HG03520 (cell line): ENCODE data around the gene IFNL1.
"Not testable (repeated sequence)": the region's sequence is repeated elsewhere in the genome, so short reads cannot be mapped to it uniquely, and the experiment has no call there.

Source experiments
- ATAC-seq: cut with Tn5 transposase; IDR thresholded peaks from one replicate; pipeline ENCODE4 v1.9.1; 2021; ENCODE audit warnings: mild to moderate bottlenecking, moderate library complexity; ENCODE audit not compliant: unreplicated experiment

Gene IFNL1

DNA sequence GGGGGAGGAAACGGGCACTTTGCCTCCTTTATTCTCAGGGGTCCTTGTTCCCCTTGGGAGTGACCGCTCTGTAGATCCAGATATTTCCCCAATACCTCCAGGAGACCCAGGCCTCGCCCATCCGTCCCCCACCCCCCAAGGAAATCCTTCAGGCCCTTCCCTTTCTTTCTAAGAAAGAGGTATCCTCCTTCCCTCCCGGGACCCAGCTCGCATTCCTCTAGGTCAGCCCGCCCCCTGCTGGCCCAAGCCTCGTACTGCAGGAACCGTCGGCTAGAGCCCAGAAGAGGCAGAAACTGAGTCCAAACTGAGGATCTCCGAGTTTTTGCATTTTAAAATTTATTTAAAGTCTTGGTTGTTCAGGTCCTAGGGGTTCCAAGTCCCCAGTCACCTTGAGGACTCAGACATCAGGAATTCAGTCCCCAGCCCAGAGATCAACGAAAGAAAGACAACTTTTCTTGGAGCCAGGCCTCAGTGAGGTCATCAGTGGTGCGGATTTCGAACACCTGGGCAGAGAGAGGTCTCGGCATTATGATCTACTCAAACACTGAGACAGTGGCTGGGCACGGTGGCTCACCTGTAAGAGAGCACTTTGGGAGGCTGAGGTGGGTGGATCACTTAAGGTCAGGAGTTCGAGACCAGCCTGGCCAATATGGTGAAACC lies 32.0 kb downstream of the IFNL1 start:
- no peak for ATAC-seq

DNA sequence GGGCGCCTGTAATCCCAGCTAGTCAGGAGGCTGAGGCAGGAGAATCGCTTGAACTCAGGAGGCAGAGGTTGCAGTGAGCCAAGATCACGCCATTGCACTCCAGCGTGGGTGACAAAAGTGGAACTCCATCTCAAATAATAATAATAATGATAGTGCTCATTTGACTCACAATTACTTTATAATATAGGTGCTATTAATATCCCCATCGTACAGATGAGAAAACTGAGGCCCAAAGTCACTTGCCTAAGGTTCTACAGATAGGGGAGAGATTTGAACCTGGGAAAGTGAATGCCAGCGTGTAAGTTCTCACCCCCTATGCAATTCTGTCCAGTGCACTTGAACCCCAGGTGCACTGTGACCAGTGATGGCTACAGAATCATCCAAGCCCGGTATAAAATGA lies 33.7 kb downstream of the IFNL1 start:
- no peak for ATAC-seq

DNA sequence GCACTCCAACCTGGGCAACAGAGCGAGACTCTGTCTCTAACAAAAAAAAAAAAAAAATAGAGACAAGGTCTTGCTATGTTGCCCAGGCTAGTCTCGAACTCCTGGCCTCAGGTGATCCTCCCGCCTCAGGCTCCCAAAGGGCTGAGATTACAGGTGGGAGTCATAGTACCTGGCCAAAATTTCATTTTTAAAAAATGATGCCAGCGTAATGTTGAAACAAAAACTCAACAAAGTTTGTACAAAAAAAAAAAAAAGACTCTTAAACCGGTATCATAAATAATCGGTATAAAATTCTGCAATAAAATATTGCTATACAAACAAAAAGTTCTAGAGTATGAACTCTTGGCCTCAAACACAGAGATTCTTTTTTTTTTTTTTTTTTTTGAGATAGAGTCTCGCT lies 36.1 kb downstream of the IFNL1 start:
- no peak for ATAC-seq

GRCh38 chr19:39332738-39333137 lies 36.5 kb downstream of the IFNL1 start:
- not testable (repeated sequence) for ATAC-seq

DNA sequence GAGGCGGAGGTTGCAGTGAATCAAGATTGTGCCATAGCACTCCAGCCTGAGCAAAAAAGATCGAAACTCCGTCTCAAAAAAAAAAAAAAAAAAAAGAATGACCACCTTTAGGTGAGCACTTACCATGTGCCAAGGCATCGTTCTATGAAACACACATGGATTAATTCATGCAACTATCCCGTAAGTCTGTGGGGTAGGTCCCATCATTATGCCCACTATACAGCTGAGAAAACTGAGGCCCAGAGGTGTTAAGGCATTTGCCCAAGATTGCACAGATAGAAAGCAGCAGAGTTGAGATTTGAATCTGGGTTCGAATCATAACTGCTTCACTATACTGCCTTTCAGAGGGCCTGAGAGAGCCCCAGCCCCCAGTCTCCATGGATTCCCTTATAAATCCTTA lies 37.3 kb downstream of the IFNL1 start:
- no peak for ATAC-seq

GRCh38 chr19:39334444-39334976 lies 38.3 kb downstream of the IFNL1 start:
- ATAC-seq = no peak

GRCh38 chr19:39335168-39335548 lies 39.0 kb downstream of the IFNL1 start:
- ATAC-seq = no peak

DNA sequence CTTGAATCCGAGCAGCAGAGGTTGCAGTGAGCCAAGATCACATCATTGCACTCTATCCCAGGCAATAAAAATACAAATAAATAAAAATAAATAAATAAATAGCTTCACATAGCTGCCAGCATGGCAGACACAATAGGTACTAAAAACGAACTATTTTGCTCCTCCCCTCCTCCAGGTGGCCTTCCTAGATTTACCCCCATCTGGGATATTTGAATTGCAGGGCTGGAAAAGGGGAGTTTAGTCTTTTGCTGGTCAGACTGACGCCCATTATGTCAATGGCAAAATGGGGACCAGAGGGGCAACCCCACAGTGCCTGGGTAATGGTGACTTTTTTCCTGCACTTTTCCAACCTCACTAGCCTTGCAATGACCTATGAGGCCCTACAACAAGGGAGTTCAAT lies 40.3 kb downstream of the IFNL1 start:
- ATAC-seq = no peak

GRCh38 chr19:39339674-39340073 lies 43.5 kb downstream of the IFNL1 start:
- no peak for ATAC-seq

DNA sequence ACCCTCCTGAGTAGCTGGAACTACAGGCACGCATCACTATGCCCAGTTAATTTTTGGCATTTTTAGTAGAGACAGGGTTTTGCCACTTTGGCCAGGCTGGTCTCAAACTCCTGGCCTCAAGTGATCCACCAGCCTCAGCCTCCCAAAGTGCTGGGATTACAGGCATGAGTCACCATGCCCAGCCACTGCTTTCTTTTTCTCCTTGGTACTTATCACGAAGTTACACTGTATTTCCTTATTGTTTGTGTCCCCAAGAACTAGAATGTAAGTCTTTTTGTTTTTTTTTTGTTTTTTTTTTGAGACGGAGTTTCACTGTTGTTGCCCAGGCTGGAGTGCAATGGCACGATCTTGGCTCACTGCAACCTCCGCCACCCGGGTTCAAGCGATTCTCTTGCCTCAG lies 43.9 kb downstream of the IFNL1 start:
- ATAC-seq = not testable (repeated sequence)

DNA sequence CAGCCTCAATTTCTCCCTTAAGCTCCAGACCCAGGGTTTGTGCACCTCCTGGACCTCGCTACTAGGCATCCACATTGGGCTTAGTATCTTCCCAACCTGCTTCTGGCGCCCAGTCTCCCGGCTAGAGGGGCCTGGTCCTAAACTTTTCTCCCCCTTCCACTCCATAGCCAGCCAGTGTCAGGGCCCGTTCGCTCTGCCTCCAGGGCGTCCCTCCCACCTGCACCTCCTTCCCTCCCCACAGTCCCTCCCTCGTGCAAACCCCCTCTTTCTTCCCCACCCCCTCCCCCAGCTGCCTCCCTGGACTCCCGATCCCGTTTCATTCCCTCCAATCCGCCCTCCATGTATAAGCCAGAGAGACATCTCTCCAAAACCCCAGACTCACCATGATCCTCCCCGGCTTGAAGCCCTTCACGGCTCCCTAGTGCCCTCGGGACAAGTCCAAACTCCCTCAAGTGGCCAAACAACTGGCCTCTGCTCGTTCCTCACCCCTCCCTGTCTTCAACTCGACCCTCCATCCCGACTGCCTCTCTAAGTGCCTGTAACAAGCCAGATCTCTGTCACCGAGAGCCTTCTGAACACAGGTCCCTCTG lies 45.0 kb downstream of the IFNL1 start:
- ATAC-seq = no peak

GRCh38 chr19:39341719-39342604 lies 45.8 kb downstream of the IFNL1 start, which contains the start of gene SAMD4B:
Gene SAMD4B (plus strand): TSS chr19:39342421. CDS start chr19:39356894, 14,473 bp downstream.
- ATAC-seq = peak; percentile 84

DNA sequence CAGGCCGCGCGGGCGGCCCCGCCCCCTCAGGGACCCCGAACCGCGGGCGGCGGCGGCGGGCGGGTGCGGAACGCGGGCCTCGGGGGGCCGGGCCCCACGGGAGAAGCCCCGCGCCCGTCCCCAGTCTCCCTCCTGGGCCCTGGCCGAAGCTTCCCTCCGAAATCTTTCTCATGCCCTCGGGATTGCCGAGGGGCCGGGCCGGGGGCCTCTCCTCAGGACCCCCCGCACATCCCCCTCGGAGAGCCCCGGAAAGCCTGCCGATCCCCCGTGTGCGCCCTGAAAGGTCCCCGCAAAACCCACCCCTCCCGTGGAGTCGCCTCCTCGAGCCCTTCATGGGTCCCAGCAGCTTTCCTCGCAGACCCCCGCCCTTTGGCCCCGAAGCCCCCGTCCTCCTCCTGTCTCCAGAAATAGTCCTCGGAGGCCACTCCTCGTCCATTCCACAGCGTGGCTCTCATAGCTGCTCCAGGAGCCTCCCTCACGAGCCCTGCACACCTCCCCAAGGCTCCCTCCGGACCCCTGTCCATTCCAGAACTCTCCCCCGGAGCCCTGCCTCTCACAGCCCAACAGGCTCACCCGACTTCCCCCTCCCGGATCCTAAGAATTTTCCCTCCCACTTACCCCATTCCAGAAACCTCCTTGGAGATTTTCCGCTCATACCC lies 46.6 kb downstream of the IFNL1 start:
- no peak for ATAC-seq

DNA sequence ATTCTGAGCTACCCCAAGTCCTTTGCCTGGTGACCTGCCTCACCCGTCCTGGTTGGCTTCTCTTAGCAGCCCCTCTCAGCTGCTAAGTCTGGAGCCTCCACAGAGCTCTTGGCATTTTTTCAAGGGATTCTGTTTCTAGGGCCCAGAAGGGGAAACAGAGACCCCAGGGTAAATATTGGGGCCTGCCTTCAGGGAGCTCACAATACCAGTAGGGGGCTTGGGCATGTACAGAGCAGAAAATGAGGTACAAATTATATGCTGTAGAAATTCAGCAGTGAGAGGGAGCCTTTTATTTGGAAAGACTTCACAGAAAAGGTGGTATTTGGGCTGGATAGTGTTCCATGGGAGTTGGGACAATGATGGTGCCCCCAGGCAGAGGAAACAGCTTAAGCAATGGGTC lies 49.7 kb downstream of the IFNL1 start:
- no peak for ATAC-seq

DNA sequence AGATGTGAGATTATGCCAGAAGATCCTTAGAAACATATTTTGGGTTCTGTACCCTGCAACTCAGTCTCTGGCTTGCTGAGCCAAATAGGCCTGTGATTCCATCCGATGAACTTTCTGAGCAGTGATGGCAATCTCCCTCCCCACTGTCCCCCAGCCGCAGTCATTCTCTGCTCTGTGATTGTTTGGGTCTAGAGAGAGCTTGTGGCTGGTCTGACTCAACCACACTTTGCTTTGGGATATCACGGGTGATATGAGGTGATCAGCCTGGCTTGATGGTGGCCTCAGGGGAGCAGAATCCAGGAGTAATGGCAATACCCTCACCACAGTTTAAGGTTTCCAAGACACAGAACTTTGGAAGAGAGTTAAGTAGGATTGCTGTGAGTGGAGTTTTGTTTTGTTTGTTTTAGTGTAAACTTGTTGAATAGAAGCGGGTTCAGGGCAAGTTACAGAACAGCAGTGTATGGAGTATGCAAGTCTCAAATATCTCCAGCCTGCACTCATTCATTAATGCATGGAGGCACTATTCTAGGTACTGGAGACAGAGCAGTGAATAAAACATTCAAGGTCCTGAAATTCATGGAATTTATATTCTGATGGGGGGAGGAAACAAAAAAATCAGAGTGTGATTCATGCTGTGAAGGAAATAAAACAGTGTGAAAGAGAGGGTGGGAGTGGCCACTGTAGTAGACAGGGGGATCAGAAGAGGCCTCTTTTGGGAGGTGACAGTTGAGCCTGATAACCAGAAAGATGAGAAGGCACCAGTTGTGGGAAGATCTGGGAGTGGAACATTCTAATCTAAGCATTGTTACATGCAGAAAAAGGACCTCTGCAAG lies 51.3 kb downstream of the IFNL1 start:
- ATAC-seq = no peak
